ENCODE measurements around the gene GNAQ.

GNAQ gene

GRCh38 chr9:77981332-77981731 lies 50.3 kb downstream of the GNAQ start:
- no peak for DNase-seq (ENCODE audit: low read depth, low spot score)
- ChIA-PET POLR2A (no interaction called here), CTCF (interaction anchor here (1.3 to 2.4 kb wide), 3 partner anchors 13 to 54 kb away, joined by 3 to 16 read pairs (median 5); no protein-coding TSS in a partner anchor)
- TF ChIP-seq CTCF (IDR thresholded peaks at IDR 0.05; ENCODE audit: insufficient read depth, low read length, missing control alignments): no peak
- H3K4me3 ChIP-seq (ENCODE audit: low read depth, low read length): no peak overlapping the region

- ChIA-PET CTCF (interaction anchor here (1.3 to 2.4 kb wide), 3 partner anchors 13 to 54 kb away, joined by 3 to 16 read pairs (median 5); no protein-coding TSS in a partner anchor), POLR2A (interaction anchor here (0.7 kb wide), 1 partner anchor 34 kb away, joined by 4 read pairs; no protein-coding TSS in a partner anchor)
- peak; percentile 33 for DNase-seq (ENCODE audit: low read depth, low spot score)
- H3K4me3 ChIP-seq (ENCODE audit: low read depth, low read length): no peak overlapping the region
- TF ChIP-seq CTCF (IDR thresholded peaks at IDR 0.05; ENCODE audit: insufficient read depth, low read length, missing control alignments): no peak
Observed at GRCh38 chr9:77980622-77981021, 51.0 kb downstream of the GNAQ start.

- POLR2A ChIA-PET: no interaction called here
- DNase-seq (ENCODE audit: low read depth, low spot score): no peak
- no peak overlapping the region for H3K4me3 ChIP-seq (ENCODE audit: low read depth, low read length)
- CTCF ChIA-PET: interaction anchor here (1.2 to 7.7 kb wide), 14 partner anchors 9 to 278 kb away, joined by 3 to 146 read pairs (median 14); partner anchors contain the start of gene GNAQ
- TF ChIP-seq CTCF (IDR thresholded peaks at IDR 0.05; ENCODE audit: insufficient read depth, low read length, missing control alignments): no peak
Observed at GRCh38 chr9:77978086-77978781, 53.4 kb downstream of the GNAQ start.

GRCh38 chr9:77977210-77977611 lies 54.4 kb downstream of the GNAQ start:
- TF ChIP-seq CTCF (IDR thresholded peaks at IDR 0.05; ENCODE audit: insufficient read depth, low read length, missing control alignments): peak; percentile 51
- no peak overlapping the region for H3K4me3 ChIP-seq (ENCODE audit: low read depth, low read length)
- DNase-seq (ENCODE audit: low read depth, low spot score): no peak
- ChIA-PET POLR2A (interaction anchor here (0.9 to 1.0 kb wide), 2 partner anchors 54 to 55 kb away, joined by 4 read pairs; no protein-coding TSS in a partner anchor), CTCF (interaction anchor here (0.7 to 7.7 kb wide), 46 partner anchors 10 to 279 kb away, joined by 3 to 146 read pairs (median 4); partner anchors contain the start of gene GNAQ)

GRCh38 chr9:77975806-77976205 lies 55.8 kb downstream of the GNAQ start:
- H3K4me3 ChIP-seq (ENCODE audit: low read depth, low read length): no peak overlapping the region
- ChIA-PET POLR2A (no interaction called here), CTCF (interaction anchor here (0.6 to 7.7 kb wide), 15 partner anchors 11 to 261 kb away, joined by 3 to 146 read pairs (median 13); no protein-coding TSS in a partner anchor)
- no peak for DNase-seq (ENCODE audit: low read depth, low spot score)
- no peak for TF ChIP-seq CTCF (IDR thresholded peaks at IDR 0.05; ENCODE audit: insufficient read depth, low read length, missing control alignments)

GRCh38 chr9:77975036-77975435 lies 56.6 kb downstream of the GNAQ start:
- ChIA-PET POLR2A (no interaction called here), CTCF (interaction anchor here (1.1 to 7.7 kb wide), 8 partner anchors 12 to 150 kb away, joined by 3 to 146 read pairs (median 14); no protein-coding TSS in a partner anchor)
- no peak for TF ChIP-seq CTCF (IDR thresholded peaks at IDR 0.05; ENCODE audit: insufficient read depth, low read length, missing control alignments)
- no peak for DNase-seq (ENCODE audit: low read depth, low spot score)
- no peak overlapping the region for H3K4me3 ChIP-seq (ENCODE audit: low read depth, low read length)

All from AG04449 (cell line).